HUDEP-2 (cell line): ENCODE data around the gene MAPKAP1.
"Not testable (repeated sequence)": the region's sequence is repeated elsewhere in the genome, so short reads cannot be mapped to it uniquely, and the experiment has no call there.

ENCODE experiments used
- DNase-seq, 76 experiments: peaks; one replicate each; lab custom pipeline; 2025; ENCODE audit not compliant: unreplicated experiment in 76 of 76; lab: John Stamatoyannopoulos, UW

MAPKAP1 gene

GRCh38 chr9:125404733-125405132 lies 302.3 kb downstream of the MAPKAP1 start:
- no peak for DNase-seq

GRCh38 chr9:125400725-125401716 lies 306.0 kb downstream of the MAPKAP1 start:
- DNase-seq, result no peak

GRCh38 chr9:125400232-125400631 lies 306.8 kb downstream of the MAPKAP1 start:
- DNase-seq, result not testable (repeated sequence)

GRCh38 chr9:125399666-125400065 lies 307.3 kb downstream of the MAPKAP1 start:
- DNase-seq, result no peak

GRCh38 chr9:125399165-125399564 lies 307.8 kb downstream of the MAPKAP1 start:
- DNase-seq, result no peak

GRCh38 chr9:125398243-125398642 lies 308.8 kb downstream of the MAPKAP1 start:
- no peak for DNase-seq

GRCh38 chr9:125397736-125398135 lies 309.3 kb downstream of the MAPKAP1 start:
- DNase-seq, result no peak

- DNase-seq, result no peak
Measured at GRCh38 chr9:125396799-125397198, 310.2 kb downstream of the MAPKAP1 start.

- no peak for DNase-seq
Measured at GRCh38 chr9:125393426-125393825, 313.6 kb downstream of the MAPKAP1 start.

GRCh38 chr9:125391704-125392103 lies 315.3 kb downstream of the MAPKAP1 start:
- no peak for DNase-seq

- DNase-seq, result no peak
Measured at GRCh38 chr9:125388978-125389377, 318.0 kb downstream of the MAPKAP1 start.

- peak in 7 of 76 experiments; percentile 3 to 29 (median 13) for DNase-seq
Measured at GRCh38 chr9:125387861-125388524, 319.0 kb downstream of the MAPKAP1 start.
